ENCODE data around the gene TNRC6B. TPM values are rescaled to one million over a fixed set of nuclear protein-coding genes. Genes with fewer than 3 reads are reported as not detected.

Gene TNRC6B
- total and polyA plus RNA-seq, 2 of the 13 experiments (the other 11 are each of a cell fraction or from before 2014, with no cell fraction given): 8.9 to 13.2 TPM

- WGBS (ENCODE audit: low lambda C conversion rate): 96% methylated on average over 5 of the region's 5 CpGs
- Histone ChIP-seq H4K20me1 (ENCODE audit: insufficient read depth, low read length) (peaks cover 19% of the 10 kb centered on the region), H3K27ac (ENCODE audit: extremely low read length, insufficient read depth, low read length) (no peak overlapping the region), H3K4me2 (ENCODE audit: low read depth, low read length) (no peak overlapping the region), H3K79me2 (ENCODE audit: insufficient read depth, low read length) (peaks cover 77% of the 10 kb centered on the region), H3K4me1 (ENCODE audit: insufficient read depth, low read length) (peaks cover 35% of the 10 kb centered on the region), H3K27me3 (ENCODE audit: control insufficient read depth in 1 of 2, insufficient read depth in 2 of 2, low read length in 2 of 2) (no peaks in the 10 kb centered on the region), H3K4me3 (replicated peaks in 1 of 3; ENCODE audit: insufficient read depth in 1 of 3, low read depth in 2 of 3, low read length in 3 of 3) (no peak overlapping the region), H2AFZ (ENCODE audit: low read length) (no peak overlapping the region), H3K36me3 (replicated peaks in 1 of 2; ENCODE audit: control insufficient read depth in 1 of 2, insufficient read depth in 2 of 2, low read length in 2 of 2) (no peaks in the 10 kb centered on the region), H3K9me3 (ENCODE audit: low read length) (no peaks in the 10 kb centered on the region), H3K9ac (ENCODE audit: insufficient read depth, low read depth, low read length) (no peak overlapping the region)
- no peak for ATAC-seq
- FAIRE-seq: no peak
- ChIA-PET CTCF (ENCODE audit: low intra/inter-chr PET ratio, low total read pairs) (no interaction called here), POLR2A (no interaction called here)
- intact Hi-C loops (cut with micrococcal nuclease; ENCODE audit: unreplicated experiment): no loop called here
- BruUV-seq (replicated peaks): no TSS peak
- in situ Hi-C loops (cut with HindIII; ENCODE audit: extremely low pct_ligation_motif_present, low pct_unique_long_range_greater_than_20kb): no loop called here
- no peak for DNase-seq (ENCODE audit: low spot score)
- no peak for TF ChIP-seq SP5 (CRISPR knock-in tag; IDR thresholded peaks at IDR 0.05; ENCODE audit: borderline replicate concordance, low read depth)
- TF ChIP-seq SYNCRIP (IDR thresholded peaks at IDR 0.05; ENCODE audit: insufficient read depth, low read depth, low read length): no peak
- no peak for TF ChIP-seq ZNF367 (CRISPR knock-in tag; IDR thresholded peaks at IDR 0.05; ENCODE audit: borderline replicate concordance)
- no peak for TF ChIP-seq GABPB1 (CRISPR knock-in tag; IDR thresholded peaks at IDR 0.05)
- TF ChIP-seq ZNF646 (CRISPR knock-in tag; IDR thresholded peaks at IDR 0.05): no peak
- no peak for TF ChIP-seq ZNF30 (CRISPR knock-in tag; IDR thresholded peaks at IDR 0.05)
- no peak for TF ChIP-seq ZNF768 (CRISPR knock-in tag; IDR thresholded peaks at IDR 0.05)
- TF ChIP-seq GATA4 (IDR thresholded peaks at IDR 0.05; ENCODE audit: borderline replicate concordance, low read depth): no peak
- TF ChIP-seq FOXK2 (IDR thresholded peaks at IDR 0.05): no peak
- TF ChIP-seq ZNF564 (CRISPR knock-in tag; IDR thresholded peaks at IDR 0.05): no peak
- no peak for TF ChIP-seq ZNF746 (CRISPR knock-in tag; IDR thresholded peaks at IDR 0.05)
- no peak for TF ChIP-seq AHDC1 (CRISPR knock-in tag; IDR thresholded peaks at IDR 0.05; ENCODE audit: borderline replicate concordance)
- TF ChIP-seq ZNF44 (CRISPR knock-in tag; IDR thresholded peaks at IDR 0.05): no peak
Measured at GRCh38 chr22:40221055-40221414, 43.3 kb downstream of the TNRC6B start.
